Measurements from ENCODE around the gene APLF.

DNA sequence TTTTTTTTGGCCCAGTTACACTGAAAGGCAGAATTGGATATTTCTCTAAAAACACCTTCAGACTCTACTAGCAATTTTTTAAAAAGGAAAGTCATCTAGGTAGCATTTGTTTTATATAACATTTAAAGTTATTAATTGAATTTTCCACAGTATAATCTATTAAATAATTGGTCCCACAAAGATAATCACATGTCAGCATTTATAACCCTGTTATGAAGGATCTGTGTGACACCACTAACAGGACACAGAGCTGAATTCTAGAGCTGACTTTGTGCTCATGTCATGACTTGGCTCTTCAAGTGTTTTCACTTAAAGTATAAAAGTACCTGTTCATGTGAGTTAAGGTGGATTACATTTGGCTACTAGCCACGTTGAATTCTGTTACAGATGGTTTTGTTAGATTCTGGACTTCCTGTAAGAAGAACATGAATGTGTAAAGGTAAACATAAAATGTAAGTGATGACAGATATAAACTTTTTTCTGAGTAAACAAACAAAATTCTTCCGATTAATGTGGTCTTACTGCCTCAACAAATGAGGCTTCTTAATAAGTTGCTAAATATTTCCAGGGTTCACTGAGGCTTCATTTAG lies 106.9 kb downstream of the APLF start:
- TF ChIP-seq KDM1A (IDR thresholded peaks at IDR 0.05; ENCODE audit: low read depth): no peak
- TF ChIP-seq CEBPB (IDR thresholded peaks at IDR 0.05): no peak
- TF ChIP-seq, protein P1, sequence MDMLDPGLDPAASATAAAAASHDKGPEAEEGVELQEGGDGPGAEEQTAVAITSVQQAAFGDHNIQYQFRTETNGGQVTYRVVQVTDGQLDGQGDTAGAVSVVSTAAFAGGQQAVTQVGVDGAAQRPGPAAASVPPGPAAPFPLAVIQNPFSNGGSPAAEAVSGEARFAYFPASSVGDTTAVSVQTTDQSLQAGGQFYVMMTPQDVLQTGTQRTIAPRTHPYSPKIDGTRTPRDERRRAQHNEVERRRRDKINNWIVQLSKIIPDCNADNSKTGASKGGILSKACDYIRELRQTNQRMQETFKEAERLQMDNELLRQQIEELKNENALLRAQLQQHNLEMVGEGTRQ (IDR thresholded peaks at IDR 0.05): no peak
- TF ChIP-seq, protein P2, sequence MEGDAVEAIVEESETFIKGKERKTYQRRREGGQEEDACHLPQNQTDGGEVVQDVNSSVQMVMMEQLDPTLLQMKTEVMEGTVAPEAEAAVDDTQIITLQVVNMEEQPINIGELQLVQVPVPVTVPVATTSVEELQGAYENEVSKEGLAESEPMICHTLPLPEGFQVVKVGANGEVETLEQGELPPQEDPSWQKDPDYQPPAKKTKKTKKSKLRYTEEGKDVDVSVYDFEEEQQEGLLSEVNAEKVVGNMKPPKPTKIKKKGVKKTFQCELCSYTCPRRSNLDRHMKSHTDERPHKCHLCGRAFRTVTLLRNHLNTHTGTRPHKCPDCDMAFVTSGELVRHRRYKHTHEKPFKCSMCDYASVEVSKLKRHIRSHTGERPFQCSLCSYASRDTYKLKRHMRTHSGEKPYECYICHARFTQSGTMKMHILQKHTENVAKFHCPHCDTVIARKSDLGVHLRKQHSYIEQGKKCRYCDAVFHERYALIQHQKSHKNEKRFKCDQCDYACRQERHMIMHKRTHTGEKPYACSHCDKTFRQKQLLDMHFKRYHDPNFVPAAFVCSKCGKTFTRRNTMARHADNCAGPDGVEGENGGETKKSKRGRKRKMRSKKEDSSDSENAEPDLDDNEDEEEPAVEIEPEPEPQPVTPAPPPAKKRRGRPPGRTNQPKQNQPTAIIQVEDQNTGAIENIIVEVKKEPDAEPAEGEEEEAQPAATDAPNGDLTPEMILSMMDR (IDR thresholded peaks at IDR 0.05): no peak
- TF ChIP-seq, protein P3, sequence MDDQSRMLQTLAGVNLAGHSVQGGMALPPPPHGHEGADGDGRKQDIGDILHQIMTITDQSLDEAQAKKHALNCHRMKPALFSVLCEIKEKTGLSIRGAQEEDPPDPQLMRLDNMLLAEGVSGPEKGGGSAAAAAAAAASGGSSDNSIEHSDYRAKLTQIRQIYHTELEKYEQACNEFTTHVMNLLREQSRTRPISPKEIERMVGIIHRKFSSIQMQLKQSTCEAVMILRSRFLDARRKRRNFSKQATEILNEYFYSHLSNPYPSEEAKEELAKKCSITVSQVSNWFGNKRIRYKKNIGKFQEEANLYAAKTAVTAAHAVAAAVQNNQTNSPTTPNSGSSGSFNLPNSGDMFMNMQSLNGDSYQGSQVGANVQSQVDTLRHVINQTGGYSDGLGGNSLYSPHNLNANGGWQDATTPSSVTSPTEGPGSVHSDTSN (IDR thresholded peaks at IDR 0.05): no peak
- no peak for TF ChIP-seq POLR2A (IDR thresholded peaks at IDR 0.05; ENCODE audit: low read length)
- no peak for TF ChIP-seq JUN (IDR thresholded peaks at IDR 0.05)

All from A549 (cell line).